Adrenal gland (tissue), 12 donors: ENCODE data around the gene MOGAT1. TPM values are rescaled to one million over a fixed set of nuclear protein-coding genes. Genes with fewer than 3 reads are reported as not detected.

Source experiments
- DNase-seq, 7 donors: peaks; one replicate each; pipeline ENCODE4 v3.0.0-alpha.2; 2019 to 2020
- H3K27ac ChIP-seq, 5 donors: fragments of 200-600 bp; sonication (generic) in 4 of 5; 1 replicate in 3 of 5; 2 replicates in 2 of 5; pipeline versions ENCODE4 v1.5.1 to v1.8.0; 2016 to 2020; ENCODE audit warnings: mild to moderate bottlenecking in 1 of 5
- H3K27me3 ChIP-seq: fragments of 200-600 bp; 2 replicates; pipeline ENCODE4 v1.8.0; 2021
- H3K36me3 ChIP-seq, 2 donors: fragments of 200-600 bp; replicated peaks in 1 of 2; 1 replicate in 1 of 2; 2 replicates in 1 of 2; pipeline versions ENCODE4 v1.5.1 to v1.8.0; 2018 to 2022
- H3K4me1 ChIP-seq, 2 donors: fragments of 200-600 bp; replicated peaks in 1 of 2; 1 replicate in 1 of 2; 2 replicates in 1 of 2; pipeline versions ENCODE4 v1.5.1 to v1.8.0; 2018 to 2021
- H3K4me3 ChIP-seq, 4 donors: fragments of 200-600 bp; sonication (generic) in 3 of 4; one replicate each; pipeline ENCODE4 v1.5.1; 2016 to 2018
- H3K9me3 ChIP-seq, 3 donors: fragments of 200-600 bp; sonication (generic) in 1 of 3; replicated peaks in 1 of 3; 1 replicate in 2 of 3; 2 replicates in 1 of 3; pipeline versions ENCODE4 v1.5.1 to v1.8.0; 2016 to 2021
- CTCF ChIP-seq, 6 experiments: fragments of 450-650 bp in 4 of 6; fragments of 200-600 bp in 2 of 6; sonication (generic) in 1 of 6; IDR thresholded peaks; 1 replicate in 5 of 6; 2 replicates in 1 of 6; pipeline versions ENCODE4 v1.5.1 to v1.8.0; 2016 to 2021; ENCODE audit warnings: antibody characterized with exemption in 6 of 6, mild to moderate bottlenecking in 2 of 6, moderate library complexity in 1 of 6
- POLR2A ChIP-seq, 2 donors: fragments of 450-650 bp; IDR thresholded peaks; one replicate each; pipeline ENCODE4 v1.6.1; 2017; ENCODE audit warnings: antibody characterized with exemption in 2 of 2, mild to moderate bottlenecking in 2 of 2, moderate library complexity in 1 of 2
- WGBS, 4 donors: extraction: QIAGEN DNeasy Blood & Tissue Kit in 2 of 4; methylation state at CpG; one replicate each; pipeline versions ENCODE4 v1.1.5 to v1.1.7; 2013 to 2017; 5-methylcytosine and 5-hydroxymethylcytosine counted together
- intact Hi-C, 2 donors: fragments of 100-400 bp; cut with DNase I; formaldehyde crosslinking; loops; one replicate each; pipeline versions ENCODE4 v1.14.1 to v1.15.0; 2022 to 2023
- polyA plus RNA-seq, 3 donors: library from polyadenylated mRNA; stranded (reverse); fragments of 200-250 nt in 2 of 3; fragments of 350-450 nt in 1 of 3; fragmentation: Illumina TruSeq in 1 of 3; extraction: RNeasy Lipid Tissue Mini Kit (QIAGEN cat#74804) in 1 of 3; gene quantifications; one replicate each; pipeline ENCODE4 v1.2.3, GENCODE V29; 2013 to 2014
- total RNA-seq, 9 donors: library from RNA; depleted of rRNA in 4 of 9; stranded (reverse); fragments of >200 nt in 4 of 9; fragments of 120-200 nt in 1 of 9; fragmentation: NEBNext Ultra II Directional in 1 of 9; extraction: Animal tissue kit (Norgen Biotek cat#: 25700) in 1 of 9; gene quantifications; one replicate each; pipeline versions ENCODE4 v1.1.0 to v1.2.4, GENCODE V29; 2013 to 2023
- donor health status: healthy with polysubstance abuse.
- donor health status: Bipolar disorder and iron deficiency.
- donor health status: DM: yes; HTN: yes; CAD: no.
- donor health status: DM: no; HTN: no; CAD: no.
- donor health status: DM: no; HTN: no; CAD: no.
- donor health status: DM: yes; HTN: yes; CAD: no.

The MOGAT1 gene
- total and polyA plus RNA-seq, 12 donors = 0.20 TPM; not detected in 11

GRCh38 chr2:222643134-222643533 lies 28.3 kb upstream of the MOGAT1 start:
- H3K4me3 ChIP-seq = no peak overlapping the region
- peaks cover 0 to 4% (median 0%) of the 10 kb centered on the region in 3 donors for H3K9me3 ChIP-seq
- no peaks in the 10 kb centered on the region for H3K27me3 ChIP-seq
- WGBS, 4 donors = 80 to 100% (median 93%) methylated on average over 1 of the region's 1 CpG
- H3K36me3 ChIP-seq = peaks cover 0 to 31% of the 10 kb centered on the region in 2 donors
- no peak for TF ChIP-seq CTCF (IDR thresholded peaks at IDR 0.05)
- TF ChIP-seq POLR2A (IDR thresholded peaks at IDR 0.05) = no peak
- intact Hi-C loops = no loop called here
- DNase-seq = no peak
- no peaks in the 10 kb centered on the region for H3K4me1 ChIP-seq
- no peak overlapping the region for H3K27ac ChIP-seq

GRCh38 chr2:222646008-222646407 lies 25.4 kb upstream of the MOGAT1 start:
- DNase-seq = no peak
- WGBS, 4 donors = 92 to 95% (median 94%) methylated on average over 3 of the region's 3 CpGs
- no peaks in the 10 kb centered on the region for H3K9me3 ChIP-seq
- TF ChIP-seq CTCF (IDR thresholded peaks at IDR 0.05) = no peak
- no peak for TF ChIP-seq POLR2A (IDR thresholded peaks at IDR 0.05)
- no peaks in the 10 kb centered on the region for H3K27me3 ChIP-seq
- intact Hi-C loops = no loop called here
- H3K36me3 ChIP-seq = peaks cover 0 to 17% of the 10 kb centered on the region in 2 donors
- no peak overlapping the region for H3K27ac ChIP-seq
- H3K4me3 ChIP-seq = no peak overlapping the region
- H3K4me1 ChIP-seq = no peaks in the 10 kb centered on the region

GRCh38 chr2:222649801-222650200 lies 21.7 kb upstream of the MOGAT1 start:
- Histone ChIP-seq H3K27ac (no peak overlapping the region), H3K9me3 (no peaks in the 10 kb centered on the region), H3K4me1 (peaks cover 5 to 16% of the 10 kb centered on the region in 2 donors), H3K36me3 (peaks cover 0 to 8% of the 10 kb centered on the region in 2 donors), H3K27me3 (no peaks in the 10 kb centered on the region), H3K4me3 (no peak overlapping the region)
- intact Hi-C loops = no loop called here
- 94 to 100% (median 96%) methylated on average over 3 of the region's 3 CpGs for WGBS, 4 donors
- DNase-seq = no peak
- TF ChIP-seq CTCF (IDR thresholded peaks at IDR 0.05) (no peak), POLR2A (IDR thresholded peaks at IDR 0.05) (no peak)

- no peak for DNase-seq
- intact Hi-C loops = no loop called here
- Histone ChIP-seq H3K4me3 (no peak overlapping the region), H3K27me3 (no peaks in the 10 kb centered on the region), H3K27ac (no peak overlapping the region), H3K9me3 (no peaks in the 10 kb centered on the region), H3K4me1 (peaks cover 11 to 26% of the 10 kb centered on the region in 2 donors), H3K36me3 (peaks cover 0 to 8% of the 10 kb centered on the region in 2 donors)
- WGBS, 4 donors = 92 to 96% (median 94%) methylated on average over 3 to 4 of the region's 4 CpGs
- no peak for TF ChIP-seq CTCF (IDR thresholded peaks at IDR 0.05)
These were observed 19.6 kb upstream of the MOGAT1 start for GRCh38 chr2:222651718-222652418.
